GM21515 (cell line): ENCODE data around the gene SF3B4.

Experiments
- ATAC-seq: cut with Tn5 transposase; IDR thresholded peaks from one replicate; pipeline ENCODE4 v1.9.1; 2021; ENCODE audit not compliant: unreplicated experiment

SF3B4 gene

DNA sequence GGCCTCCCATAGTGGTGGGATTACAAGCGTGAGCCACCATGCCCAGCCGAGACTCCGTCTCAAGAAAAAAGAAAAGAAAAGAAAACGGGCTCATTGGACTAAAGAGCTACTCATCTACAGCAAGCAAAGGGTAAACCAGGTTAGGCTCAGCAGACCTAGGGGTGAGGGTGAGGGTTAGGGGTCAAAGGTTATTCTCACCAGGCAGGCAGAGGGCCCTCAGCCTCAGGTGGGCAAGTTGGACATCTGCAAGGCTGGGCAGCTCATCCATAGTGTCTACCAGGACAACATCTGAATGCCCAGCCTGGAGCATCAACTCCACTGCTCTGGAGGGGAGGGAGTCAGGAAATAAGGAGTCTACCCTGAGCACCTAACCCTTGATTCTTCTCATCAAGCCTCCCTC, 5.6 kb upstream of the SF3B4 start:
- no peak for ATAC-seq

DNA sequence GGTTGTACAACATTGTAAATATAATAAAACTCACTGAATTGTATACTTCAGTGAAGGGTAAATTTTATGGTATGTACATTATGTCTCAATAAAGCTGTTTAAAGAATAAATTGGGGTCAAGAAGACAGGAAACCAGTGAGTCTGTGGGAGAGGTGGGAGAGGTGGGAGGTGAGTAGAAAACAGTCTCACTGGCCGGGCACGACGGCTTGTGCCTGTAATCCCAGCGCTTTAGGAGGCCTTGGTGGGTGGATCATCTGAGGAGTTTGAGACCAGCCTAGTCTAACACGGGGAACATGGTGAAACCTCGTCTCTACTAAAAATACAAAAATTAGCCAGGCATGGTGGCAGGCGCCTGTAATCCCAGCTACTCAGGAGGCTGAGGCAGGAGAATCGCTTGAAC, 4.9 kb upstream of the SF3B4 start:
- no peak for ATAC-seq

DNA sequence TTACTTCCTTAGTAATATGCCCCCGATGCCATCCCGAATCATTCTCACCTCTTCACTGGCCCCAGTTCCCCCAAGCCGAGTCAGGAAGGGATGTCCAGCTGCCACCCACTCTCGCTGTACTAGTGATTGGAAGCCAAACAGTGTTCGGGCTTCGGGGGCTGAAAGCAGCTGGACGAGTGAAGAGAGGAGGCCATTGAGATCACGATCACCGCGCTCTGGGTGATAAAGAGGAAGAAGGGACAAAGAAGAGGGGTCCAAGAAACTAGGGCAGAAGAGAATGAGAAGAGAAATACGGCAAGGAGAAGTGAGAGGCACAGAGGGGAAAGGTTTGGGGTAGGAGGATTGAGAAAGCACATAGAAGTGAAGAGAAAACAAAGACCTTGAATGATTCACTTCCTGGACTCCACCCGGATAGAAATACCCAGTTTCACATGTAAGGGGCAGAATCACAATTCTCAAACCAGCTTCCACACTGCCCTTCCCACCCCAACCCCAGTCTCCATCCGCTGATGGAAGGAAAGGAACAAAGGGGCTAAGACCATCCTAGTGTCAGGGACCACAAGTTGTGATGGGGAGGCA, 3.7 kb upstream of the SF3B4 start:
- ATAC-seq: no peak

DNA sequence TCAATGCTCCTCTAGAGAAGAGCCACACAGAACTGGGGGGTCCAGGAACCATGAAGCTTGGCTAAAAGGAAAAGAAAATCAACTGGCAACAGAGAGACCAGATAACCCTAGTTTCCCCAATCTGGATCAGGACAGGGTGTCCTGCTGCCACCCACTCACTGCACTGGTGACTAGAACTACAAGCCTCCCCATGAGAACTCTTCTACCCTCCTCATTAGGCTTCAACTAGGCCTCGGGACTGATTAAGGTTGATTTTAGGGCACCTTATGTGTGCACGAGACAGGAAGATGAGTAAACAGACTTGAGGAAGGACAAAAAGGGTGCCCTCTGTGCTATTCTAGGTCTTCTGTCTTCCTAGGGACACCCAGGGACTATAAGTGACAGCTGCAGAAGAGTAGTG, 2.3 kb upstream of the SF3B4 start:
- ATAC-seq: no peak

DNA sequence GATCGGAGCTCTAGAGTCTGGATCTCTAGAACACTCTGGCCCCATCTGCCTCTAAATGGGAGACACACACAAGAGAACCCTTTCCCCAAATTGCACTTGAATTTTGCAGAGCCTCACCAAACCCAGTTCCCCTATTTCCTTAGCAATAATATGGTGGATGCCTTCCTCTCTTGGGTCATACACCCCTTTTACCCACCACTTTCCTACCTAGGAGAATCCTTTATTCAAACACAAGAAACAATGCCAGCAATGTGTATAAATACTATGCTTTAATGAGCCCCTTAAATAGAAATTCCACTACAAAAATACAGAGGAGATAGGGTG, 760 bp upstream of the SF3B4 start:
- no peak for ATAC-seq

DNA sequence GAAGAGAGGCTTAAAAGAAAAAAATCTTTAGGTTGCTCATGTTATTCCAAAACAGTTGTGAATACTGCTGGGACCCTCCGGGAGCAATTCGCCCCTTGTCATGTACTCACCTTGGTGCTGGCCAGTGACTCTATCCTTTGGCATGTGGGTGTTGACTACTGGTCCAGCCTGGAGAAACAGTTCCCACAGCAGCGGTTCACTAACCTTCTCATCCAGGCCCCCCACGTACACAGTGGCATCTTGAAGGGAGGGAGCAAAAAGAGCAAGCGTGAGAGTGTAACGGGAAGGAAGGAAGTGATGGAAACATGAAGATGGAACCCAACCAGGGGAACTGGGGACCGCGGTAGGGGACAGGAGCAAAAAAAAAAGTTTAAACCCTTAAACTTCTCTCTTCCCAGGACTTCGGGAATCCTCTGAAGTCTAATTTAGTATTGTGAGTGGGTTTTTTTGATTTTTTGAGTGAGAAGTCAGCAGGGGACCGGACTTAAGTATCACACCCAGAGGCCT, 494 bp downstream of the SF3B4 start:
- ATAC-seq: no peak

DNA sequence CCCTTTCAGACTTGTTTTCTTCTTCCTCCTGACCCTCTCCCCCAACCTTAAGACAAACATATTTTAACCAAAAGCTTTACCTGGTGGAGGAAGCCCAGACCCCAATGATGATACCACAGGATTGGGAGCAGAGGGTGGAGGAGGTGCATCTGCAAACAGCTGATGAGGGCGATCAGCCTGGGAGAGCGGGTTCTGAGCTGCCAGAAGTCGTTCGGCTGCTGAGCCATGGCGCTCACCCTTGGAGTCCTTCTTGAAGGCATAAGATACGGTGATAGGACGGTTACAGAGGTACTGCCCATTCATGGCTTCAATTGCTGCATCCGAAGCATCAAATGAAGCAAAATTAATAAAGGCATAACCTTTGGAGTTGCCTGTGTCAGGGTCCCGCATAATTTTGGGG, 1.3 kb downstream of the SF3B4 start:
- ATAC-seq: no peak

DNA sequence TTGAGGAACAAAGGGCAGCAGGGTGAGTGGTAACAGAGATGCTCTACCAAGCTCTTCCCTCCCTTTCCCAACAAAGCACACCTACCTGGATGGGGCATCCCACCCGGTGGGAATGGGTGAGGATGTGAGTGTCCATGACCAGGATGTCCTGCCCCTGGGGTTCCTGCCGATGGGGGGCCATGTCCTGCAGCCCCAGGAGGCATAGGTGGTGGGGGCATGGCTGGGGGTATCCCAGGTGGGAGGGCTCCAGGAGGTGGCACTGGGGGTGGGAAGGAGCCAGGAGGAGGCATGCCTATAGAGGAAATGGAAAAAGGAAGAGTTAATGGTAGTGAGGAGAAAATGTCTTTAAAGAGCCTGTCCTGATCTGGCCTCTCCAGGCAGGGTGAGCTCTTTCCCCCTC, 1.9 kb downstream of the SF3B4 start:
- no peak for ATAC-seq

DNA sequence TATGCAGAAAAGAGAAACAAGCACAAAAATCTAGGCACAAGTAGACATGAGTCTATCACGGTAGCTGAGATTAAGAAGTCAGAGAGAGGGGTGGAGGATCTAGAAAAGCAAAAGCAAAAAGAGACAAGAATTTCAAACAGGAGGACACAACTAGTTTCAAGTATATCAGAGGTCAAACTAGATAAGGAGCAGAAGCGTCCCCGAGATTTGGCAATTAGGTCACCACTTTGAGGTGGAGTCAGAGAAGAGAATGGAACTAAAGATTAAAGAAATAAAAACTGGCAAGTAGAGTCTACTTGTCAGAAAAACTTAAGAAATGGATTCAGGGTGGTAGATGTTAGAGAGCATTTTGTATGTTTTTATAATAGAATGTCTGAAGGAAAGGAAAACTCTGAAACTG, 2.3 kb downstream of the SF3B4 start:
- no peak for ATAC-seq

DNA sequence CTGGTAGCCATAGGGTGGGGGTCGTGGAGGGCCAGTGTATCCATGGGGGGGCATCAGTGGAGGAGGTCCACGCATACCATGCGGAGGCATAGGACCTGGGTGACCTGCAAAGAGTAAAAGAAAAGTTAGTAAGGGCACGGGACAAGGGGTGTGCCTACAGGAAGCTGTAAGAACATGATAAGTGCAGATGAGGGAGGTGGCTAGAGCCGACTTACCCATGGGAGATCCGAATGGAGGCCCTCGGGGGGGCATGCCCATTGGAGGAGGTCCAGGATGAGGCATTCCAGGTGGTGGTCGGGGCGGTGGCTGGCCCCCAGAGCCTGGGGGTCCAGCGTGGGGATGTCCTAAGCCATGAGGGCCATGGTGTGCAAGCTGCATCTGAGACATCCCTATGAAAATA, 4.0 kb downstream of the SF3B4 start:
- no peak for ATAC-seq

DNA sequence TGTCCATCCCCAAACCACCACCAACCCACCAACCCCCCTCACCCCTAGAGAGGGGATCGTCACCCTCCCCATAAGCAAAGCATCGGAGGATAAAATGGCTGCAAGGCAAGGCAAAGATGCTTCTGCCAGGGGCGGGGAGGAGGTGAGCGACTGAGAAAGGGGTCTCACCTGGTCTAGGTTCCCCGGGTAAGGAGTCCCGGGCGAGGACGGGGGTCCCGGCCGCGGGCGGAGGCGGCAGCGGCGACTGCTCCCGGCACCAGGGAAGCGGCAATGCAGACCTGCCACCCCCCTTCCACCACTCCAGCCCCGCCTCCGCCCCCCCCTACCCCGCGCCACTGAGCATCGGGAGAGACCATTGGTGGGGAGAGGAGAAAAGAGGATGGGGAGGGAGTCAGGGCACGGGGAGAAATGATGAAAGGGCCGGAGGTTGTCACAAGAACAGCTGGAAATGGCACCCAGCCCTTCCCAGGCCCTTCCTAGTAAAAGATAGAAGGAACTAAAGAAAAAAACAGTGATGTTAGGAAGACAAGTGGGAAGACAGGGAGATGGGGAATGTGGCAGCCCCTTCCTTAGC, 9.9 kb downstream of the SF3B4 start, which contains the start of gene SV2A:
SV2A (minus strand) TSS at position 274 of the 574 bp plus-strand sequence. CDS start 4,004 bp downstream, outside the sequence.
- no peak for ATAC-seq

DNA sequence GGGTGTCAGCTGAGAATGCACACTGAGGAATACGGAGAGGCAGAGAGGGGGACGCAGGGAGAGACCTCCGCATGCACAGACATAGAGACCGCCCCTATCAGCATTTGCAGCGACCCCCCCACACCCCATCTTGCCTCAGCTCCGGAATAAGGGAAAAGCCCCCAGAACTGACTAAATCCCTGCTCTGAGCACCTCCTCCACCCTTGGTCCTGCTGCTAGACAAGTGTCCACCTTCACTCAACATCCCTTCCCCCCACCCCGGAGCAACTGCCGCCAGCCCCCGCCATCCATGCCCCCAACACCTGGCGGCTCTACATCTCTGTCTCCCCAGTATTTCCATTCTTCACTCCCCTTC, 10.7 kb downstream of the SF3B4 start:
- ATAC-seq: no peak

DNA sequence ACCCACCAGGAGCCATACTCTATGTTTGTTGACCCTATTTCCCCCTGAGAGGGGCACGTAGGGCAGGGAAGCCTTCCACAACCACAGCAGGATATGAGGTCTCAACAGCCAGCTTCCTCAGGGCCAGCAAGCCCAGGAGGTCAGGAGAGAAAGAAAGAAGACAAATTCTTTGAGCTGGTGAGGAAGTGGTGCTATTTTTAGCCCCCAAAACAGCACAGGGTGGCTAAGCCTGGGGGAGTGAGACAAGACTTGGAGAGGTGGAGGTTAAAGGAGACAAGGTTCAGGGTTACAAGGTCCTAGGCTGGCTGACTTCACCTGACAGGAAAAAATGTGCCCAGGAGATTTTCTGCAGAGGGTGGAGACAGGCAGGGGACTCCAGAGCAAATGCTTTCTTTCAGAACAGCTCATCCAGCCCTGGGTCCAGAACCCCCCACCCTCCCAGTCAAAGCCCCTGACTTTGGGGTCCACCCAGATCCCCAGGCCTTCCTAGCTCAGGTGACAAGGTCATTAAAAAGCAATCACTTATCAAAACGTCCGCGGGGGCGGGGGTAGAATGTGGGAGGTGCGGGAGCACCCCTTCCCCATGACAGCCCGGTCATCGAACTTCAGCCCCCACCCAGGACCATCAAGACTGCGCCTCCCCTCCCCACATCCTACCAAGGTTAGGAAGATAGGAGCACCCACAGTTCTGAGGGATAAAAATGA, 11.3 kb downstream of the SF3B4 start:
- no peak for ATAC-seq

DNA sequence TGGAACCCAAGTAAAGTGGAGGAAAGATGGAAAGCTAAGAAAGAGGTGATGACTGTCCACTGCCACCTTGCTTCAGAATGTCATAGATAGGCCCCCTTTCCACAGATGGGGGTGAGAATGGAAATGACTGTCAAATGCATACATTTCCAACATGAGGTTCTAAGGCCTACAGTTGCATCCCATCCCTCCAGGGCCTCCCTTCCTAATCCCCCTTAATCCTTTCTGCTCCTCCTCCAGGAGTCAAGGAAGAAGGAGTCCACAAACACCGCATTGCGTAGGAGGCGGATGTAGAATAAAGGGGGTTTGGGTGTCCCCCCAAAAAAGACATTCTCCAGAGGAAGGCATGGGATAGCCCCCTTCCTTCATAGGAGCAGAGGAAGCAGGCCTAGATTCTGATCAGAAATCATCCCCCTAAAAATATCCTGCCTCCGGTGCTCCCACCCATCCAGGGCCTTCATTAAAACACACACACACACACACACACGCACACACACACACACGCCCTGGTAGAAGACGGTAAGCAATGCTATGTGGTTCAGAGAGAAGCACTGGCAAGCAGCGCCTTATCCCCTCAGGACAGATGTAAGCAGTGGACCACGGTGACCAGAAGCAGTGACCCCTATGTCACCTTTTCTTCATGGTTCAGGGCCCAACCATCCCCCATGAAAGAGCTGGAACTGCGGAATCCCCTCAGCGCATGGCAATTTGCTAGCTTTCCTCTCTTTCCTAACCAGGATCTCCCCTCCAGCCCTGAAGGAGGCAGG, 12.0 kb downstream of the SF3B4 start:
- ATAC-seq: no peak

DNA sequence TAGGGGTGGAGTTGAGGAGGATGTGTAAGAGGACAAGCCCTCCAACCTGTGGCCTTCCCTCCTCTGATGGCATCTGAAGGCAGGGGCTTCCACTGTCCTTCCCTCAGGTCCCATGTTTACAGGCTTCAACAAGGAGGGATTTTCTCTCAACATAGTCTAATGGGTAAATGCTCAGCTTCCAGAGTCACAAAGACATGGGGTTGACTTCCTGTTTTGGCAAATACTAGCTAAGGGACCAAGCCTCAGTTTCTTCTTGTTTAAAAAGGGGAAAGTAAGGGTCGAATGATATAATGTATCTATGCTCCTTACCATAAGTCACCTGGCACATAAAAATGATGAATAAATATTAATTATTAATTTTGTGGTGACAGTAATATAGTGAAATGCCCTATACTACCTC, 13.1 kb downstream of the SF3B4 start:
- ATAC-seq: no peak

DNA sequence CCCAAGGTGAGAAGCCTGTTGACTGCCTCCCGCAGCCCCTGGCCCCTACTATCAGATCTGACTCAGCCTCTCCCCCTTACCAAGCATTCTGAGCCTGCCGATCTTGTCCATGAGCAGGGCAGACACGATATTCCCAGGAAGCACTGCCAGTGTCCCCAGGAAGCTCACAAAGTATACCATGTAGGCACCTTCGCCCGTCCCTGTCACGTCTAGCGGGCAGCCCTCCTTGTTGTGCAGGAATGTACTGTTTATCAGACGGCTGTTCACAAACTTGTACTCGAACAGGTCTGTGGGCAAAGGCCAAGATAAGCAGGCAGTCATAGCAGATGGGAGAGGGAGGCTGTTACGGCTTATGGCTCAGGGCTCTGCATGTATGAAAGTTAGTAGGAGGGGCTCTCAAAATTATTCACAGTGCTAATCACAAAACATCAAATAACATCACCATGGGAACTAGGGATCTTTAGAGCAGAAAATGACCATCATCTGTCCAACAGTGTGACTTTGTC, 21.0 kb downstream of the SF3B4 start:
- no peak for ATAC-seq

DNA sequence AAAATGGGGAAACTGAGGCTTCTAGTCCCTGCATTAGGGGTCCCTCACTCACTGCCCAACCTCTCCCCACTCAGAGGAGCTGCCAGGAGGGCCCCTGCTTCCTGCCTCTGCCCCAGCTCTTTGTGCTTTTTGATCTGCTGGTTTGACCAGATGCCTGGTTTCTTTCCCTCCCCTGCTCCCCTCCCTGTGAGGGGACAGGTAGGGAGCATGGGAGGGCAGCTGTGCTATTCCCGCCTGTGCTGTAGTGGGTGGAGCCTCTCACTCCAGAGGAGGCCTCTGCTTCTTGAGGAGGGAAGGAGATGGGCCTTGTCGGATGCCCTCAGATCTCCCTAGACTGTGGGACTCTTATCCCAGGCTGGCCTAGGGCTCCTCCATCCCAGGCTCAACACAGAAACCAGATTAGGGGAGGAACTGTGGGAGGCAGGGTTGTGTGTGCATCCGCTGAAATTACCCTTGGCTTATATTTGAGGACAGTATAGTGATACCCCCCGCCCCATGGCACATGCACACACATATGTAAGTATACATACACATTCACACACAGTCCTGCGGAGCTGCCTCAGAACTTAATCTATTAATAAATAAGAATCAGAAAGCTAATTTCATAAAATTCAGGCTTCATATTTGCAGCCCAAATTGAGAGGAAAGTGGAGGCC, 23.6 kb downstream of the SF3B4 start:
- ATAC-seq: no peak

DNA sequence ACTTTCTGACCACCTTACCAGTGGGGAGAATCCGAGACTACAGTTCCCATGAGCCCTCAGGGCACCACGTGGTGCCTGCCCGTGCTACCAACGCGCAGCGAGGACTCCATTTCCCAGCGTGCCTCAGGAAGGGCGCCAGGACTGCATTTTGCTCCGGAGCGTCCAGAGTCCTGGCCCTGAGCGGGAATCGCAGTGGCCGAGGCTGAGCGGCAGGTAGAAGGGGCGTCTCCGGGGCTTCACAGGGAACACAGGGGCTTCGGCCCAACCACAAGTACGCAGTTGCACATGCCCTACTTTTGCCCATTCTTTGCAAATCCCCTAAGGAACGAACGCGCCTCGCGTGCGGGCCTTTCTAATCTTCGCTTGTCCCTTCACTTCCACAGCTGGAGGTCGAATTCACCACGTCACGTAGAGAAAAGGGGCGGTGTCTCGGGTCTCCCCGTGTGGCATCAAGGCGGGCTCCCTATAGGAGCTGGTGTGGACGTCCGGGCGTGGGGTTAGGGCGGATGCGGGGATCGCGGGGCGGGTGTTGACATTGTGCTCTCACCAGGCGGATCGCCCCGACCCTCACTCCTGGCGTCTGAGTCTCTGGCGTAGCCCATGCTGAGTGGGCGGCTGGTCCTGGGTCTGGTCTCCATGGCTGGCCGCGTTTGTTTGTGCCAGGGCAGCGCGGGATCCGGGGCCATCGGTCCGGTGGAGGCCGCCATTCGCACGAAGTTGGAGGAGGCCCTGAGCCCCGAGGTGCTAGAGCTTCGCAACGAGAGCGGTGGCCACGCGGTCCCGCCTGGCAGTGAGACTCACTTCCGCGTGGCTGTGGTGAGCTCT, 27.9 kb downstream of the SF3B4 start, which contains the start of gene BOLA1:
BOLA1 (plus strand) TSS at position 109 of the 825 bp plus-strand sequence; CDS start at position 601, 492 bp downstream.
- ATAC-seq: peak; percentile 95

DNA sequence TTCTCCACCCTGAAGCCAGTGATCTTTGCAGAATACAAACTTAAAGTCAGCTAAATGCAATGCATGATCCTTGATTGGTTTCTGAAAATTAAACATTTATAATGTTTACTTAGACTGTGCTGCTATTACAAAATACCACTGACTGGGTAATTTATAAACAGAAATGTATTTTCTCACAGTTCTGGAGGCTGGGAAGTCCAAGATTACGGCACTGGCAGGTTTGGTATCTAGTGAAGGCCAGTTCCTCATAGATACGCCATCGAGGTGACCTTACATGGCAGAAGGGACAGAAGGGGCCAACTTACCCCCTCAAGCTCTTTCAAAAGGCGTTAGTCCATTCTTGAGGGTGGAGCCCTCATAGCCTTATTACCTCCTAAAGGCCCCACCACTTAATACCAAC, 31.0 kb downstream of the SF3B4 start:
- ATAC-seq: no peak

DNA sequence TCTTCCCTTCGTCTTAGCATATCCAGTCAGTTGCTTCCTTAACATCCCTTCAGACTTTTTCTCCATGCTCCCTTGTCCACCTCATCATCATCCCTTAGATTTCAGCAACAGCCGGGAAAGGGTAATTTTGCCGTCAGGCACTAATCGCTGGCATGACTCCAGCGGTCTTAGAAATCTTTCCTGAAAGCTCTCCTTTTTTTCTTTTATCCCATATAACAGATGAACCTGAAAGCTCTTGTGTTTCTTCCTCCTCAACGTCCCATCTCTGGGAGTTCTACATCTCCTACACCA, 38.7 kb downstream of the SF3B4 start:
- ATAC-seq: no peak
